HG02943 (cell line): ENCODE data around the gene DBP.
"Not testable (repeated sequence)": the region's sequence is repeated elsewhere in the genome, so short reads cannot be mapped to it uniquely, and the experiment has no call there.

Source experiments
- ATAC-seq: cut with Tn5 transposase; IDR thresholded peaks from one replicate; pipeline ENCODE4 v1.9.1; 2021; ENCODE audit warnings: mild to moderate bottlenecking, low read depth, moderate library complexity; ENCODE audit not compliant: unreplicated experiment

The DBP gene, protein sequence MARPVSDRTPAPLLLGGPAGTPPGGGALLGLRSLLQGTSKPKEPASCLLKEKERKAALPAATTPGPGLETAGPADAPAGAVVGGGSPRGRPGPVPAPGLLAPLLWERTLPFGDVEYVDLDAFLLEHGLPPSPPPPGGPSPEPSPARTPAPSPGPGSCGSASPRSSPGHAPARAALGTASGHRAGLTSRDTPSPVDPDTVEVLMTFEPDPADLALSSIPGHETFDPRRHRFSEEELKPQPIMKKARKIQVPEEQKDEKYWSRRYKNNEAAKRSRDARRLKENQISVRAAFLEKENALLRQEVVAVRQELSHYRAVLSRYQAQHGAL

DNA sequence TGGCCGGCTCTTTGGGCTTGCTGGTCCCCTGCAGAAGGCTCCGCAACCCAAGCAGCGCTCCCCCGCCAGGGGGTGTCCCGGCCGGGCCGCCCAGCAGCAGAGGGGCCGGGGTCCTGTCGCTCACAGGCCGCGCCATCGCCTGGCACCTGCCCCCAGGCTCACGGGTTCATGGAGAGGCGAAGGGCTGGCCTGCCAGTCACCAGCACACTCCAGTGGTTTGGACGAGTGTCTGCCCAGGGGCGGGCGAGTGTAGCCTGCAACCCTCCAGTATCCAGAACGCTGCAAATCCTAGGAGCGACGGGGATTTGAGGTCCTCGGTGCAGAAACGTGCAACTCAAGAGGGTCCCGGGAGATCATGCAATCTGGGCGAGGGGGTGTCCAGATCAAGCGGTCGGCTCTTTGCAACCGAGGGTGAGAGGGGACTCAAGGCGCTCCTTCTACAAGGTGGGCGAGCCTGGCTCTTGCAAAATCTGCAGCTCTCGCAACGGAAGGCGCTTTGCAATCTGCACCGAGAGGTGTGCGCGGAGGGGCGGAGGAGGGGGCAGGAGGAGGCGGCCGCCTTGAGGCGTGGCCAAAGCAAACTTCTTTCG, at the start of gene DBP:
Gene DBP, minus strand, starts transcription at position 521 of the 590 bp plus-strand sequence. Its CDS starts 385 bp downstream, at position 136.
- ATAC-seq: no peak

DNA sequence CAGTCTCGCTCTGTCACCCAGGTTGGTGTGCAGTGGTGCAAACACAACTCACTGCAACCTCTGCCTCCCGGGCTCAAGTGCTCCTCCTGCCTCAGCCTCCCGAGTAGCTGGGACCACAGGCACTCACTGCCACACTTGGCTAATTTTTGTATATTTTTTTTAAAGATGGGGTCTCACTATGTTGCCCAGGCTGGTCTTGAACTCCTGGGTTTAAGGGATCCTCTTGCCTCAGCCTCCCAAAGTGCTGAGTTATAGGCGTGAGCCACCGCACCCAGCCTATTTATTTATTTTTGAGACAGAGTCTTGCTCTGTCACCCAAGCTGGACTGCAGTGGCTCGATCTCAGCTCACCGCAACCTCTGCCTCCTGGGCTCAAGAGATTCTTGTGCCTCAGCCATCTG, 49.5 kb upstream of the DBP start:
- not testable (repeated sequence) for ATAC-seq

DNA sequence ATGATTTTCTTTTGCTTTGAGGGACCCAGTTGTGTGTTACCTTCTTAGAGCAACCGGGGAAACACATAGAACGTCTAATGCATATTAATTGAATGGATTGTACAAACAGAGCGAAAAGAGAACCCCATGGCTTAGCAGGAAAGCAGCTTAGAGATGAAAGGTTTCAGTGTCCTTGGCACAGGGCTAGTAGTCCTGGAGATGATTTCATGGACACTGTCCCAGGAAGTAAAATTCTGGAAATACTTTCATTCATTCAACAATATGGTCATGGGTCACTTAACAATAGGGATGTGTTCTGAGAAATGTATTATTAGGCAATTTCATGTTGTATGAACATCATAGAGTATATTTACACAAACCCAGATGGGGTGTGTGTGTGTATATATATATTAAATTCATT, 48.9 kb upstream of the DBP start:
- no peak for ATAC-seq

DNA sequence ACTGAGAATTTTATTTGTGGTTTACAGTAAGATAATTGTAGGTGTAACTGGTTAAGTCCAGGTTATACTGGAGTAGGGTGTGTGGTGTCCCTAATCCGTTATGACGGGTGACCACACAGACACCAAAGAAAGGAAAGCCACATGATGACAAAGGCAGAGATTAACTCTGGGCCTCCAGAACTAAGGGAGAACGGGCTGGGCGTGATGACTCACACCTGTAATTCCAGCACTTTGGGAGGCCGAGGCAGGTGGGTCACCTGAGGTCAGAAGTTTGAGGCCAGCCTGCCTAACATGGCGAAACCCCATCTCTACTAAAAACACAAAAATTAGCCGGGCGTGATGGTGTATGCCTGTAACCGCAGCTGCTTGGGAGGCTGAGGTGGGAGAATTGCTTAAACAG, 48.4 kb upstream of the DBP start:
- ATAC-seq: no peak

DNA sequence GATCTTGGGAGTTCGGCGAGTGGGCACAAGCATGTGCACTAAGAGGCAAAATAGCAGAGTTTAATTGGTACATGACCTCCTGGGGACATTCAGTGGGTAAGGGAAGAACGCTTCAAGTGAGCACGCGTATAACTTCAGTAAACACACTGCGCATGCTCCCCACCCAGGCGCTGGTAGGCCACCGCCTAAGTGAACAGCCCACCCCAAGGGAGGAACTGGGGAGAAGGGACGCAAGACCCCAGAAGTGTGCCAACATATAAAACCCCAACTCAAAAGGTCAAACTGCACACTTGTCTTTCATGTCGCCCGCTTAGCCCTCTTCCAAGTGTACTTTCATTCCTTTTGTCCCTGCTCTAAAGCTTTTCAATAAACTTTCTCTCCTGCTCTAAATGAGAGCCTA, 46.2 kb upstream of the DBP start:
- no peak for ATAC-seq

DNA sequence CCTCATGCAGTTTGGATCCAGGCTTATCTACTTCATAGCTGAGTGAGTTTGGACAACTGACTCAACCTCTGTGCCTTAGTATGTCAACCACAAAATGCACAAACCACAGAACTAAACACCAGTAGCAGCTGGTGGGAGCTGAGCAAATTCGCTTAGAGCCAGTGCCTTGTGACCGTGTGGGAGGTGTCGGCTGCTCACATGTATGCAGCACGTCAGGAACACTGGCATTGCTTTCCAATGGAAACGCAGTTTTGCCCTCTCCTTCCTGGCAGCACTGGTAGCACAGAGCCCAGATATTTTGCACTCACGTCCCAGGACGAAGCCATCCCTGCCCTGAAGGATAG, 43.9 kb upstream of the DBP start:
- ATAC-seq: no peak

DNA sequence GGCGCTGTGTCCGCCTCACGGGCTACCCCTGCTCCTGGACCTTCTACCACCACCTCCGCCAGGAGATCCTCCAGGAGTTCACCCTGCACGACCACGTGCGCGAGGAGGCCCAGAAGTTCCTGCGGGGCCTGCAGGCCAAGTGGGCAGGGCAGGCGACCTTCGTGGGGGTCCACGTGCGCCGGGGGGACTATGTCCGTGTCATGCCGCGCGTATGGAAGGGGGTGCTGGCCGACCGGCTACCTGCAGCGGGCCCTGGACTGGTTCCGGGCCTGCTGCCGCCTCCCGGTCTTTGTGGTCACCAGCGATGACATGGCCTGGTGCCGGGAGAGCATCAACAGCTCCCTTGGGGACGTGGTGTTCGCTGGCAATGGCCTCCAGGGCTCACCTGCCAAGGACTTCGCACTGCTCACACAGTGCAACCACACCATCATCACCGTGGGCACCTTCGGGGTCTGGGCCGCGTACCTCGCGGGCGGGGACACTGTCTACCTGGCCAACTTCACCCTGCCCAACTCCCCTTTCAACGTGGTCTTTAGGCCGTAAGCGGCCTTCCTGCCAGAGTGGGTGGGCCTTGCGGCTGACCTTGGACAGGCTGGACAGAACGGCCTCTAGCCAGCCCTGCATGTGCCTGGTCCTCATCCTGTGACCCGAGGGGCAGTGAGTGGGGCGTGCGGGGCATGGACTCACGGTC, 43.4 kb upstream of the DBP start:
- ATAC-seq: no peak

DNA sequence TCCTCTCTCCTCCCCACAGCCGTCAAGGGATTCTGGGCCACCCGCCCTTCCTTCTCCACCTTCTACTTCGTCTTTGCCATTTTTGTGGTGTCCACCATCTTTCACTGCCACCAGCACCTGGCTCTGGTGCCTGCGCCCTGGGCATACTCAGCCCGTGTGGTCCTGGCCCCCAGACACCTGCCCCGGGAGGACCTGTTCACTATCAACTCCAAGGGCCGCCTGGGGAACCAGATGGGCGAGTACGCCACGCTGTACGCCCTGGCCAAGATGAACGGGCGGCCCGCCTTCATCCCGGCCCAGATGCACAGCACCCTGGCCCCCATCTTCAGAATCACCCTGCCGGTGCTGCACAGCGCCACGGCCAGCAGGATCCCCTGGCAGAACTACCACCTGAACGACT, 42.8 kb upstream of the DBP start:
- ATAC-seq: not testable (repeated sequence)

DNA sequence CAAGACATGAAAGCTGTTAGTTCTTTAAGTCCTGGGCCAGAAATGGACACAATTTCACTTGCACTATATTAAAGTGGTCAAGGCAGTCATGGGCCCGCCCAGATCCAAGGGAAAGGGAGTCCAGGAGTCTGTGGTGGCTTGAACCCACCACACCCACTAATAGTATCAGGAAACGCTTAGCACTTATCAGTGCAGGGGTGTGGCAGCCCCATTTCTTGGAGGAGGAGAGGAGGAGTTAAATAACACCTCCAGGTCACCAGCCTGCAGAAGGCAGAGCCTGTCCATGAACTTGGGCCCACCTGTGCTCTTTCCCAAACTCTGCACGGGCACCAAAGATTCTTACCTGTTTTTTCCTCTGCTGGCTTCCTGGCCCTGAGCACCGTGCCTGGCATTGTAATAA, 41.0 kb upstream of the DBP start:
- no peak for ATAC-seq

DNA sequence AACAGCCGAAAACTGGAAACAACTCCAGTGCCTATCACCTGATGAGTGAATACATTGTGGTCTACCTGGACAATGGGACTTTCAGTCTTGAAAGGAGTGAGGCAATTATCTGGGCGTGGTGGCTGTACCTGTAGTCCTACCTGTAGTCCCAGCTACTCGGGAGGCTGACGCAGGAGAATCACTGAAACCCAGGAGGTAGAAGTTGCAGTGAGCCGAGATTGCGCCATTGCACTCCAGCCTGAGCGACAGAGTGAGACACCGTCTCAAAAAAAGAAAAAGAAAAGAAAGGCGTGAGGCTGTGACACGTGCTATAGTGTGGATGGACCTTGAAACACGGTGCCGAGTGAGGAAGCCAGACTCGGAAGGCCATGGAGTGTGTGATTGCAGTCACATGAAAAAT, 39.7 kb upstream of the DBP start:
- ATAC-seq: no peak

DNA sequence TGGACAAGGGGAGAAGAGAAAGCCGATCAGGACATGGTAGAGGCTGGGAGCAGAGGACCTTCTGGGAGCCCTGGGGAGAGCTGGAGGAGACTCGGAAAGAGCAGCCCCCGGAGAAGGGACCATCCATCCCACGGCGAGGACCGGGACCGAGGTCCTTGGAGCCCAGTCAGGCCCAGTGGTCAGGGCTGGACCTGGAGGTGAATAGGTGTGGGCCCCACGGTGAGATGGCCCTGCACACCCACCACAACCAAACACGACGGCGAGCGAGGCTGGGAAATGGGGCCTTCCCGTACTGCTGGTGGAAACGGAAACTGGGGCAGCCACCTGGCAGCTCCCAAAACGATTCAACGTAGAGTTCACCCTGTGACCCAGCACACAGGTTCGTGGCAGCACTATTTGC, 39.3 kb upstream of the DBP start:
- no peak for ATAC-seq

DNA sequence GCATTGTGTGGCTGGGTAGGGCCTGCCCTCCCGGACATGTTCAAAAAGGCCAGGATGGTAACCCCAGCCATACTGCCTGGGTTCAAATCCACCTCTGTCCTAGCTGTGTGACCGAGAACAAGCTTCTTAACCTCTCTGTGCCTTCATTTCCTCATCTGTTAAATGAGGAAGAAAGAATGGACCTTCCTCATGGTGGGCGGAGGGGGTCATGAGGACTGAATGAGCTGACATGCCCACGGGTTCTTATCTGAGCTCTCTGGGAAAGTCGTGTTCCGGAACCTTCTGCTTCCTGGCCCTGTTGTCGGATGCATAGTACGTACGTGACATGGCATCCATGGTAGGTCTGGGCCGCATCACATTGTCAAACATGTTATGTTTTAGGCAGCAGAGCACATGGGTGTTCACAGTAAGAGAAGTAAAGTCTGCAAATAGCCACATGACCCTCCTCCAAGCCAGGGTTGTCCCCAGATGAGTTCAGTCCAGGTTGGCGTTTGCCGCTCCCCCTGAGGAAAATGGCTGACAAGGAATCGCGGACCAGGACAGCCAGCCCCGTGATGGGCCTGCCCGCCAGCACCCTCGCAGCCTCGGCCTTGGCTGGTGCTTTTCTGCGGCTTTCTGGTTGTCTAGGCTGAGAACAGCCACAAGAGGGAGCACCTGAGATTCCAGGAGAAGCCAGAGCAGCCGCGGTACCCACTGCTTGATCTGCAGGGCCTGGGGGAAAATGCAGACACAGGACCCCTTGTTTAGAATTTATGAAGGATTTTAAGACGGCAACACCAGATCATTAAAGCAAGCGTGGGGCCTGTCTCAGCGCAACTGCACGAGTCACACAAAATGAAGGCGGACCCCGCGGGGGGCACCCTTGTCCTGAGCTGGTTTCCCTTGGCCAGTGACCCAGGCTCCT, 38.0 kb upstream of the DBP start:
- no peak for ATAC-seq

DNA sequence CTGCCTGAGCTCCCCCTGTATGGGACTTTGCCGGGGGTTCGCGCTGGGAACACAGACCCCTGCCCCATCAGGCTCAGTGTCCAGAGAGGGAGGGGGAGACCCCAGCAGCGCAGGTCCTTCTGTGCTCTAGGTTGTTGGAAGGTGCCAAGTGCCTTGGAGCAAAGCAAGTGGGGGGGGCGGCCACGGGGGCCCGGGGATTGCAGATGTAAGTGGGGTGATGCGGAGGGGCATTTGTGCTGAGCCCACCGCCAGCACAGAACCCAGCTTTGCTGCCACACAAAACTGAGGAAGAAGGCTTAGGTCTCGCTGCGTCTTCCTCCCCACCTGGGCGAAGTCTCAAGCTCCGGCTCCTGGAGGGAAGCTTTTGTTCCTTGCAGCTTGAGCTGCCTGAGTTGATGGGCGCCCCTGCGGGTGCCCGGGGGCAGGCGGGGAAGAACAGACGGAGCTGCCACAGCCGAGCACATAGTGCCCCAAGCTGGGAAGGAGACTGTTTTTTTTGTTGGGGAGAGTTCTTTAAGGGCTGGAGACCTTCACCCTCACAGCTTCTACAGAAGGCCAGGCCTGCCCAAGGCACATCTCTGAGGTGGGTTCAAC, 37.1 kb upstream of the DBP start:
- ATAC-seq: no peak

DNA sequence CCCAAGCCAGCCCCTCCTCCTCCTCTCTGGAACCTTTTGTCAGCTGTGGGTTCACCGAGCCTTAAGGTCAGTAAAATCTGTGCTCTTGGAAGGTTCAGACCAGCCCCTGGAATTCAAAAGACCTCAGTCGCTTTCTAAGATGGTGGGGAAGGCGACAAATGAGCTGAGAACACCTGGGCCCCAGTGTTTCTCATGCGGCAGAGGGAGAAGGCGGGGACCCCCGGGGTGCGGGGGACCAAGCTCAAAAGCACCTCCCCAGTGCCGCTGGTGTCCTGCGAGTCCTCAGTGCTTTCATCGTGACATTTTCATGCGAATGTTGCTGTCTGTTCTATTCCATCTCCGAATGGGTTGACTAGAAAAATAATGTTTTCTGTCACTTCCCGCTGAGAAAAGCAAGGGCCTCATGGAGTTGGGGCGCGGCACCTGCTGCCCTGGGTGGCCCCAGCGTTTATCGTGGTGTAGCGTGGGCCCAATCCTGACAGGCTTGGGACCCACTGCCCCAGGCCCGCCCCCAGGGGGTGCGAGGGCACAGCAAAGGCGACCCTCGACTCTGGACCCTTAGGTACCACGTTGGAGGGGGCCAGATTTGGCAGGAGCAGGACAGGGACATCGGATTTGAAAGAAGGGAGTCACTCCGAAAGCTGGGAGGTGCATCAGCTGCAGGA, 36.4 kb upstream of the DBP start:
- no peak for ATAC-seq

DNA sequence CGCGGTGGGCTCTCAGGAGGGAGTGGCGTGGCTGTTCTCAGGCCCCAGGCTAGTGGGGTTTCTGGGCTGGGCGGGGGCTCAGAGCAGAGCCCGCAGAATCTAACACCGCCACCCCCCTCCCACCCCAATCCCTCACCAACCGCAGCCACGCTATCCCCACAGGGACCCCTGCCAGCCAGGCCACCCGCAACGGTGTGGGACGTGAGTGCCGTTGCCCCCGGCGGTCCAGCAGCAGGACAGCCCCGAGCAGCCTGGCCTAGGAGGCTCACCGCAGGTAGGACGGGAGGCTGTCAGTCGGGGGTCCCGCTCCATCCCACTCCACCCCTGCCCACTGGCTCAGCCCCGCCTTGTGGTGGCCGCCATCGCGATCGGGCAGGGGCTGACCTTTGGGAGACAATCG, 35.8 kb upstream of the DBP start, which contains the start of gene NTN5:
Gene NTN5, minus strand, starts transcription at position 24 of the 400 bp plus-strand sequence. CDS start 2,031 bp downstream, outside the sequence.
- no peak for ATAC-seq

DNA sequence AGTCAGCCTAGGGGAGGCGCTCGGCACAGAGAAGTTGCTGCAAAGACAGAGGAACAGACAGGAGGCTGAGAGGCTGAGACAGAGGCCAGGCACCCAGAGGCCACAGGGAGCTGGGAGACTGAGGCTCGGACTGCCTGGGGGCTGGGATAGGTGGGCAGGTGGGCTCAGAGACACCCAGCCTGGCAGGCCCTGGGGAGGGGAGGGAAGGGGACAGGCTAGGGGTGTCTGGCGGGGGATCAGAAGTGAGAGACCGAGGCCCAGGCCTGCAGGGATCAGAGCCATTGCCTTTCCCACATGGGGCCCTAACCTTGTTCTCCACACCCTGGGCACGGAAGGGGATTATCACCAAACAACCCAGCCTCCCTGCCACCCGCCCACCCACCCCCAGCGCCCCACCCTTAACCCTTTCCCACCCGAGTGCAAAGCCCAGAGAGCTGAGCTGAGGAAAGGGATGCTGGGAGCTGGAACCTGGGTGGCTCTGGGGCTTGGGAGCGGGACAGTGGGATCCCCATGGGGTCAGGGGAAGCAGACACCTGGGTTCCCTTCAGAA, 34.3 kb upstream of the DBP start:
- ATAC-seq: no peak

DNA sequence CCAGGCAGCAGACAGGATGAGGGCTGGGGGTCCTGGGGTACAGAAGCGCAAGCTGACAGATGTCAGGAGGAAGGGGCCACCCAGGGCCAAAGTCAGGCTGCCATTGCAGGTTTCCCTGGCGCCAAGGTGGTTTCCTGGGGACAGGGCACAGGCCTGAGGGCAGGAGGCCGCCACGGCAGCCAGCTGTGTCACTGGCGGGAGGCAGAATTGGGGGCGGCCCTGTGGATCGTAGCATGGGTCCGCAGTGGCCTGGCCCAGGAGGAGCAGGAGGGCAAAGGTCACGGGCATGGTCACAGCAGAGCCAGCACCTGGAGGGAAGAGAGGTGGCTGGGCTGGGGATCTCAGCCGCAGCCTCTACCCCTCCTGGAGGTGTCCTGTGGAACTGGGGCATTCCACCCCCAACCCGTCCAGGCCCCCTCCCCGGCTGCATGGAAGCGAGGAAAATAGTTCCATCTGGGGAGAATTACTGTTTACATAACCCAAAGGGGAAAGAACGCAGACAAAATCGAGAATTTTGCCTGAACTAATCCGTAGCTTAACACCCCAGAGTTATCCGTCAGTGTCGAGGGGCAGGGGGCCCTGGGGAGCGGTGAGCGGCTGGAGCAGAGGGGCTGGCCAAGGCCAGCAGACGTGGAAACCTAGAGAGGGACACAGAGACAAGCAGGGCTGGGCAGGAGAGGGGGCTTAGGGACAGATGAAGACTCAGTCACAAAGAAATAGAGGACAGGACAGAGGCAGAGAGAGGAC, 33.7 kb upstream of the DBP start:
- no peak for ATAC-seq

DNA sequence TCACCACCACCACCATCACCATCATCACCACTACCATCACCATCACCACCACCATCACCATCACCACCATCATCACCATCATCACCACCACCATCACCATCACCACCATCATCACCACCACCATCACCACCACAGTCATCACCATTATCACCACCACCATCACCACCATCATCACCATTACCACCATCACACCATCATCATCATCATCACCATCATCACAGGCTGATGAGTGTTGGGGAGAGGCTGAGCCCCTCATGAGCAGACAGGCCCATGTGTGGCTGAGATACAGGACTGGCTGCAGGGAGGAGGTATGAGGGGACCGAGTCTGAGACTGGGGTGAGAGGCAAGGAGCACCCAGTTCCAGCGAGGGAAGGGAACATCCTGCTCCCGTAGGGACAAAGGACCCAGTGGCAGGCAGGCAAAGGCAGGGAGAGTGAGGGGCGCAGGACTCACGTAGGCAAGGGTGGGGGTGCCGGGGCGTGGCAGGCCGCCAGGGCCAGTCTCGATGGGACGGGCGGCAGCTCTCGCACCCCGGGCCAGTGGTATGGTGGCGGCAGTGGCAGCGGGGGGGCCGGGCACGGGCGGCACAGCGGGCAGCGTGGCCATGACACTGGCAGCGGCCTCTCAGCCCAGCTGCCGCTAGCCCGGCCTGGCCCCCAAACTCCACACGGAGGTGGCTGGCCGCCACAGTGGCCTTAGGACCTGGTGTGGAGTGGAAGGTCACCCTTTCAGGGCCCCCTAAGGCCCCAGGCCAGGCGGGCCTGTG, 32.9 kb upstream of the DBP start:
- ATAC-seq: no peak
